GM19240 (cell line): Measurements from ENCODE around the gene TNNC1.

Experiments
- DNase-seq: peaks from one replicate; pipeline ENCODE4 v3.0.0; 2011; ENCODE audit warnings: low spot score; ENCODE audit not compliant: insufficient read length

Gene TNNC1

GRCh38 chr3:52484680-52485461, 31.0 kb upstream of the TNNC1 start:
- no peak for DNase-seq

- DNase-seq = no peak
Measured at GRCh38 chr3:52483577-52484381, 29.9 kb upstream of the TNNC1 start.

GRCh38 chr3:52483081-52483480, 29.2 kb upstream of the TNNC1 start:
- no peak for DNase-seq

- DNase-seq = no peak
Measured at GRCh38 chr3:52481819-52482521, 28.1 kb upstream of the TNNC1 start.

GRCh38 chr3:52480768-52481715, 27.2 kb upstream of the TNNC1 start:
- no peak for DNase-seq

DNA sequence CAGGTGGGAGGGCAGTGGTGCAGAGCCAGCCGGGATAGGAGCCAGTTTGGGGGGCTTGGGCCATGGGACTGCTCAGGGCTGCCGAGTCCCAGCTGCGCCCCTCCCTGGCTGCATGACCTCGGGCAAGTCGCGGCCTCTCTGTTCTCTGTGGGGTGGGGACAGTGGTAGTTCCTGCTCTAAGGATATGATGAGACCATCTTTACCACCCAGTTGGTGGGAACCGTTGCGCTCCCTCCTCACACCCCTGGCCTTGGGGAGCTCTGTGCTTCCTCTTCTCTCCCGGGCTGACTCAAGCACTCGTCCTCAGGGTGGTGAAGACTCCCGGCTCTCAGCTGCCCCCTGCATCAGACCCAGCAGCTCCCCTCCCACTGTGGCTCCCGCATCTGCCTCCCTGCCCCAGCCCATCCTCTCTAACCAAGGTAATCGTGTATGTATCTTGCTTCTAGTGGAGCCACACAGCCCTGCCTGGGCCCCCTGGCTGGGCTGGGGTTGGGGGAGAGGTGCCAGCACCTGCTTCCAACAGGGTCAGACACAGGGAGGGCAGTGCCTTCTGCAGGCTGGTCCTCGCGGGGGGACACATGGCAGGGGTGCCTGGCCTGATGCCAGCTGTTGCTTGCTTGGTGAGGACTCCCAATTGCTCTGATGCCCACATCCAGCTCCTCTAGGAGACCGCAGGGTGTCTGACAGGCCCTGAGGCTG, 26.2 kb upstream of the TNNC1 start:
- DNase-seq = no peak

GRCh38 chr3:52479037-52479876, 25.4 kb upstream of the TNNC1 start:
- no peak for DNase-seq

- DNase-seq = no peak
Measured at GRCh38 chr3:52477796-52478095, 23.9 kb upstream of the TNNC1 start.

GRCh38 chr3:52477076-52477795, 23.4 kb upstream of the TNNC1 start:
- no peak for DNase-seq

- DNase-seq = no peak
Measured at GRCh38 chr3:52473026-52473425, 19.2 kb upstream of the TNNC1 start.

DNA sequence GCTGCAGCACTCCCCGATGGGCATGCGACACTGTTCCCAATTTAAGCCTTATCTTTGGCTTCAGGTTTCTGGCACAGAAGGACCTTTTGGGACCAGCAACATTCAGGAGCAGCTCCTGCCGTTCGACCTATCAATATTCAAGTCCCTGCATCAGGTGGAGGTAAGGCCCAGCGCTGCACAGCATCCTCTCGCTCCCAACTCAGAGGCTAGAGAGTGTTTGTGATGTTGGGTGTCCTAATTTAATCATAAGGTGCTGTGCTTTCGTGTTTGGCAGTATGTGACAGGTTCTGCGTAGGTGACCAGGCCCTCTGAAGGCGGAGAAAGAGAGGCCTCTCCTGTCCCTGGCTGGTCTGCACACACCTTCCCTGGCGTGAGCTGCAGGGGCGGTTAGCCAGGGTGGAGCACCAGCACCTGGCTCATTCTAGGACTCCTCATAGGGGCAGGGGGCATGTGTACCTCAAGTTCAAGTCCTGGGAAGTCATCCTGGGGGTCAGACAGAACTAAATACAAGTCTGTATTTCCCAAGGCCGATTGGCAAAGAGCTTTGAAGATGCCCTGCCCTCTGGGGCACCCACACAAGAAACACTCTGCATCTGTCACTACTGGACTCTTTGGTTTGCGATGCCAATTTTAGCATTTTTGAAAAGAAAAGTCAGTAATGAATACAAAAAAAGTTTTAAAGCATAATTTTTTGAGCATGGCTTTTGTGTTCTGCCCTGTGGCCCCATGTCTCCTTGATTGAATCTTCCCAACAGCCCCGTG, 18.6 kb upstream of the TNNC1 start:
- DNase-seq = no peak

- no peak for DNase-seq
Measured at GRCh38 chr3:52471371-52472238, 17.8 kb upstream of the TNNC1 start.

DNA sequence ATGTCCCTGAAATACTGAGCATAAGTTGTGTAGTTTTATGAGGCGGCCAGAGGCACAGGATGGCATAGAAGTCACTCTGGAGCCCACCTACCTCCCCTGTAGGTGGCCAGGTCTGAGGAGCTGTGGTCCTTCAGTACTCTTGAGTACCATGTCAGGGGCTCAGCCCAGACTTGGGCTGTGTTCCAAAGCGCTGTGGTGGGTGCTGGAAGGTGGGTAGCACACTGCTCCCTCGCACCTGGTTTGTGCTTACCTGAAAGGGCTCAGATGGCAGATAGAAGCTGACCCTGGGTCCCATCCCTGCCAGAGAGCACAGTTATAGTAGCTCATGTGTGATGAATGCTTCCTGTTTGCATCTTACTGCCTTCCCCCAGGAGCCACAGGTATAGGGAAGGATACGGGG, 17.1 kb upstream of the TNNC1 start:
- DNase-seq = no peak

GRCh38 chr3:52469001-52469400, 15.2 kb upstream of the TNNC1 start:
- DNase-seq = no peak

- DNase-seq = no peak
Measured at GRCh38 chr3:52468336-52468735, 14.5 kb upstream of the TNNC1 start.

DNA sequence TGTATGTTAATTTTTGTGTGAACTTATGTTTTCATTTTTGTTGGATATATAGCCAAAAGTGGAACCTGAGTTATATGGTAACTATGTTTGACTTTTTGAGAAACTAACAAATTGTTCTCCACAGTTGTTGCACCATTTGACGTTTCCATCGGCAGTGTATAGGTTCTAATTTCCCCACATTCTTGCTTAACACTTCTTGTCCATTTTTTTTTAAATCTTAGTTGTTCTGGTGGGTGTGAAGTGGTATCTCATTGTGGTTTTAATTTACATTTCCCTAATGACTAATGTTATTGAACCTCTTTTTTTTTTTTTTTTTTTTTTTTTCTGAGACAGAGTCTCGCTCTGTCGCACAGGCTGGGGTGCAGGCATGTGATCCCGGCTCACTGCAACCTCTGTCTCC, 9.6 kb upstream of the TNNC1 start:
- no peak for DNase-seq

DNA sequence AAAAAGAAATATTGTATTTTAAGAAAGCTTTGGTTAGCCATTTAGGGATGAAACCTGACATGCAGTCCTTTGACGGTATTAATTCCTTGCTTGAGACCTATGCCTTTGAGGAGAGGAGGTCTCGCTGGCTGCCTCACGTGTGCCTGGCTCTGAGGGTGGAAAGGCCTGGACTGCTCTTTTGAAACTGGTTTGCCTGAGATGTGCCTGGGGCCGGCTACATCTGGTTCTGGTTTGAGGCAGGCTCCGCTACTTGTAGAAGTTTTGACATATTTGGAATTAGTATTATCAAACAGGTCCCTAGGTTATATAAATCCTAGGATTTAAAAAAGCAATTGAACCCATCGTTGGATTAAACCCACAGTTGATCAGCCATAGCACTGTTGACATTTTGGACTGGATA, 8.0 kb upstream of the TNNC1 start:
- DNase-seq = no peak
